RWPE2 (cell line): ENCODE data around the gene NAALADL2.
"Not testable (repeated sequence)": the region's sequence is repeated elsewhere in the genome, so short reads cannot be mapped to it uniquely, and the experiment has no call there.

Experiments used
- ATAC-seq: fragments of 200-7000 bp; cut with Tn5 transposase; 3 replicates; pipeline ENCODE4 v1.9.1; 2021; ENCODE audit warnings: low read depth
- DNase-seq: peaks from one replicate; pipeline ENCODE4 v3.0.0-alpha.2; 2020; ENCODE audit warnings: low spot score
- H3K27ac ChIP-seq: fragments of 450-650 bp; 2 replicates; pipeline ENCODE4 v1.5.1; 2017; ENCODE audit warnings: mild to moderate bottlenecking; ENCODE audit not compliant: poor library complexity, severe bottlenecking
- H3K27me3 ChIP-seq: fragments of 250-450 bp; sonication (Bioruptor Pico); 2 replicates; pipeline ENCODE4 v1.5.1; 2021; ENCODE audit warnings: mild to moderate bottlenecking, moderate library complexity; ENCODE audit not compliant: insufficient read depth, poor library complexity, severe bottlenecking
- H3K36me3 ChIP-seq: fragments of 250-450 bp; sonication (Bioruptor Pico); 2 replicates; pipeline ENCODE4 v1.5.1; 2020; ENCODE audit warnings: low read depth, mild to moderate bottlenecking, moderate library complexity
- H3K4me1 ChIP-seq: fragments of 250-450 bp; sonication (Bioruptor Pico); 2 replicates; pipeline ENCODE4 v1.5.1; 2021; ENCODE audit warnings: mild to moderate bottlenecking, moderate library complexity; ENCODE audit not compliant: insufficient read depth, poor library complexity, severe bottlenecking
- H3K4me3 ChIP-seq: fragments of 250-450 bp; sonication (Bioruptor Pico); 2 replicates; pipeline ENCODE4 v1.5.1; 2021; ENCODE audit warnings: mild to moderate bottlenecking, moderate library complexity; ENCODE audit not compliant: severe bottlenecking
- H3K9me3 ChIP-seq: fragments of 250-450 bp; sonication (Bioruptor Pico); 2 replicates; pipeline ENCODE4 v1.5.1; 2021; ENCODE audit warnings: mild to moderate bottlenecking, moderate library complexity; ENCODE audit not compliant: severe bottlenecking
- TF ChIP-seq, protein P1 (sequence below): fragments of 450-650 bp; IDR thresholded peaks from one replicate; pipeline ENCODE4 v1.5.1; 2017; ENCODE audit warnings: mild to moderate bottlenecking, moderate library complexity; ENCODE audit not compliant: poor library complexity, severe bottlenecking

NAALADL2 gene

DNA sequence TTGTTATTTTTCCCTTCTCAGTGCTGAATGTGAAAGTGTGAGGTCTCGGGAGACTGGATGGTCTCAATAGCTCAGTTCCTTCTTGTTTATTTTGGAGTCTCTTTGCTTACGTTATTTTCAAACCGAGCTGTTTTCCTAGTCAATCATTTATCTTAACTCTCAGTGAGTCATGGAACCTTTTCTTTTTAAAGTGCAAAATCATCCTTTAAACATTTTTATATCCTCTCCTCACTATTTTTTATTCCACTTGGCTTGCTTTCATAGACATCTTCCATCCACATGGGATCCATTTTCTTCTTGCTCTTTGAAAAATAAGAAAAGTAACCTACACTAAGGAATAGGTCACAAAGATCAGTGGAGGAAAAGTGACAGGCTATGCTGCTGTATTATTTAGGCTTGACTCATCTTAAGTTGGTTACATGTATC is 497.8 kb downstream of the NAALADL2 start:
- Histone ChIP-seq H3K4me1 (no peaks in the 10 kb centered on the region), H3K27ac (no peak overlapping the region), H3K27me3 (no peaks in the 10 kb centered on the region), H3K4me3 (no peak overlapping the region), H3K36me3 (no peaks in the 10 kb centered on the region), H3K9me3 (no peaks in the 10 kb centered on the region)
- ATAC-seq (no peak), DNase-seq (no peak)
- TF ChIP-seq, protein P1, sequence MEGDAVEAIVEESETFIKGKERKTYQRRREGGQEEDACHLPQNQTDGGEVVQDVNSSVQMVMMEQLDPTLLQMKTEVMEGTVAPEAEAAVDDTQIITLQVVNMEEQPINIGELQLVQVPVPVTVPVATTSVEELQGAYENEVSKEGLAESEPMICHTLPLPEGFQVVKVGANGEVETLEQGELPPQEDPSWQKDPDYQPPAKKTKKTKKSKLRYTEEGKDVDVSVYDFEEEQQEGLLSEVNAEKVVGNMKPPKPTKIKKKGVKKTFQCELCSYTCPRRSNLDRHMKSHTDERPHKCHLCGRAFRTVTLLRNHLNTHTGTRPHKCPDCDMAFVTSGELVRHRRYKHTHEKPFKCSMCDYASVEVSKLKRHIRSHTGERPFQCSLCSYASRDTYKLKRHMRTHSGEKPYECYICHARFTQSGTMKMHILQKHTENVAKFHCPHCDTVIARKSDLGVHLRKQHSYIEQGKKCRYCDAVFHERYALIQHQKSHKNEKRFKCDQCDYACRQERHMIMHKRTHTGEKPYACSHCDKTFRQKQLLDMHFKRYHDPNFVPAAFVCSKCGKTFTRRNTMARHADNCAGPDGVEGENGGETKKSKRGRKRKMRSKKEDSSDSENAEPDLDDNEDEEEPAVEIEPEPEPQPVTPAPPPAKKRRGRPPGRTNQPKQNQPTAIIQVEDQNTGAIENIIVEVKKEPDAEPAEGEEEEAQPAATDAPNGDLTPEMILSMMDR: no peak

DNA sequence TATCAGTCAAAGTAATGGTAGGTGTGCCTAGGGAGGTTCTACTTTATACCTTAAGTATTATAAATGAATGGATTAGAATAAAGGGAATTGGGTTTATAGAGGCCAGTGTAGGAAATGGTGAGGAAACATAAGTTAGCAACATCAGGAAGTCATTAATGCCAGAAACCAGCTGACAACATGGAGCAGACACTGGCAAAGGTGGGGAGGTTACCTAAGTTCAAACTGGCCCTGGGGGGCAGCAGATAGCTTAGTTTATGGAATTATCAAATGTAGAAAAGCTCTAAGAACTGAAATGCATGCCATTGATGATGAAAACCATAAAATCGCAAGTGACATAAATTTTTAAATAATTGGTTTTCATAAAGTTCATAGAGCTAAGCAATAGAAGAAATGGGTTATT is 498.6 kb downstream of the NAALADL2 start:
- Histone ChIP-seq H3K27ac (no peak overlapping the region), H3K4me1 (no peaks in the 10 kb centered on the region), H3K27me3 (no peaks in the 10 kb centered on the region), H3K4me3 (no peak overlapping the region), H3K36me3 (no peaks in the 10 kb centered on the region), H3K9me3 (no peaks in the 10 kb centered on the region)
- ATAC-seq: no peak
- DNase-seq: no peak
- TF ChIP-seq, protein P1: no peak

DNA sequence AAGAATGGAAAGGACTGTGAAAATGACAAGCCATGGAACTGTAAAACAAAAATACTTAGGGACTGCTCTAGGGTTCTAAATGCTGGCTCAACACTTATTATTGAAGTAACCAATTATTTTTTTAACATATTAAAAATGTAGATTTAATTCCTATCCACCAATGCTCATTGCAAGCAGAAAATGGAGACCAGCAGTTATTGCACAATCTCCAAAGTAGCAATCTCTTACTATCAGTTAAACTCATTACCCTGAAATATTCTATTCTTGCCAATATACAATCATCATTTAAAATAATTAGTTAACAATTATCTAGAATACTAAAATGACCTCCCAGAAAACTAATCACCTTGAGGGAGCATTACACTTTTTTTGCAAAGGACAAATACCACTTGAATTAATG is 499.8 kb downstream of the NAALADL2 start:
- Histone ChIP-seq H3K4me1 (no peaks in the 10 kb centered on the region), H3K27me3 (no peaks in the 10 kb centered on the region), H3K9me3 (no peaks in the 10 kb centered on the region), H3K4me3 (no peak overlapping the region), H3K36me3 (no peaks in the 10 kb centered on the region), H3K27ac (no peak overlapping the region)
- no peak for ATAC-seq
- no peak for DNase-seq
- TF ChIP-seq, protein P1: no peak

DNA sequence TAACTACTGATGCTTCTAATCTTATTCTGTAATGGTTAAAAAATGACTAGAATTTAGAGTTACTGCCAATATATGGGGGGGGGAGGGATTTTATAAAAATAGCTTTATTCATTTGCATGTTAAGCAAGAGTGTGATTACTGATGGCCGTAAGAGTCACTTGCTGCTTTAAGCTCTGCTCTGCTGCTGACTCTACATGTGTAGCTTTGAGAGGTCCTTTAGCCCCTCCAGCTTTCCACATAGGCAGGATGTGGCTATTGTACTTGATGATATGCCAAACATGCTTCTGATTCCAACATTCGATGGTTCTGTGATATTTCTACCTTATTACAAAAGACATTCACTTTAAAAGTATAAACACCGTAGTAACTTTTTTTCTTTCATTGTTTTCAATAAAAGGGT is 511.3 kb downstream of the NAALADL2 start:
- H3K4me3 ChIP-seq, H3K27me3 ChIP-seq, H3K27ac ChIP-seq, ATAC-seq, H3K4me1 ChIP-seq, DNase-seq, H3K36me3 ChIP-seq, H3K9me3 ChIP-seq: not testable (repeated sequence)

DNA sequence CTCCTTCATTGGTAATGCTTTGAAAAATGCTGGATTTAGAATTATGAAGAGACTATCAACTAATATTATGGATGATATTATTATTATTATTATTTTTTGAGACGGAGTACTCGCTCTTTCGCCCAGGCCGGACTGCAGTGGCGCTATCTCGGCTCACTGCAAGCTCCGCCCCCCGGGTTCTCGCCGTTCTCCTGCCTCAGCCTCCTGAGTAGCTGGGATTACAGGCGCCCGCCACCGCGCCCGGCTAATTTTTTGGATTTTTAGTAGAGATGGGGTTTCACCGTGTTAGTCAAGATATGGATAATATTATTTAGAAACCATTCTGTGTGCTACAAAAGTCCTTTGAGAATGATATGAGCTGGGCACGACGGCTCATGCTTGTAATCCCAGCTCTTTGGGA is 512.1 kb downstream of the NAALADL2 start:
- DNase-seq, H3K4me1 ChIP-seq, ATAC-seq, H3K27me3 ChIP-seq, H3K4me3 ChIP-seq, H3K36me3 ChIP-seq, H3K27ac ChIP-seq, H3K9me3 ChIP-seq: not testable (repeated sequence)

DNA sequence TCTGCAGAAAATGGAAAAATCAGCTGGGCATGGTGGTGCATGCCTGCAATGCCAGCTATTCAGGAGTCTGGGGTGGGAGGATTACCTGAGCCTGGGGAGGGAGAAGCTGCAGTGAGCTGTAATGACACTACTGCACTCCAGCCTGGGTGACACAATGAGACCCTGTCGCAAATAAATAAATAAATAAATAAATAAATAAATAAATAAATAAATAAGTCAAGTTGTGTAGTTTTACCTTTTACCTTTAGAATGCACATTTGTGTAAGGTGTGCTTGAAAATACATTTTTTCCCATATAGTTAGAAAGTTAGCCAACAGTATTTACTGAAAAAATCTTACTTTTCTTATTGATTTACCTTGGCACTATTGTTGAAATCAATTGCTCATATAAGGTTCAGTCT is 515.6 kb downstream of the NAALADL2 start:
- Histone ChIP-seq H3K36me3 (no peaks in the 10 kb centered on the region), H3K27ac (no peak overlapping the region), H3K4me3 (no peak overlapping the region), H3K4me1 (no peaks in the 10 kb centered on the region), H3K9me3 (no peaks in the 10 kb centered on the region), H3K27me3 (no peaks in the 10 kb centered on the region)
- ATAC-seq (no peak), DNase-seq (no peak)
- TF ChIP-seq, protein P1: no peak
